Hematopoietic multipotent progenitor cell treated with erythropoietin and hydrocortisone succinate and interleukin-3 and kit ligand, for 4 days (in vitro differentiated cells): ENCODE data around the gene PRR20A.
"Not testable (repeated sequence)": the region's sequence is repeated elsewhere in the genome, so short reads cannot be mapped to it uniquely, and the experiment has no call there.

Experiments used
- DNase-seq: peaks from one replicate; pipeline ENCODE4 v3.0.0-alpha.2; 2015

The PRR20A gene

GRCh38 chr13:57140235-57140968 is at the start of gene PRR20A:
TSS of gene PRR20A (plus strand) at chr13:57140918. CDS start at chr13:57141305, 387 bp downstream.
- not testable (repeated sequence) for DNase-seq

GRCh38 chr13:57114945-57115344 is 25.8 kb upstream of the PRR20A start:
- DNase-seq, result no peak

- no peak for DNase-seq
Observed at GRCh38 chr13:57123681-57124080, 17.0 kb upstream of the PRR20A start.

GRCh38 chr13:57128909-57129308 is 11.8 kb upstream of the PRR20A start:
- DNase-seq, result no peak

GRCh38 chr13:57136093-57136492 is 4.6 kb upstream of the PRR20A start:
- no peak for DNase-seq

- no peak for DNase-seq
Observed at GRCh38 chr13:57137585-57137984, 3.1 kb upstream of the PRR20A start.

- no peak for DNase-seq
Observed at GRCh38 chr13:57138988-57139387, 1.7 kb upstream of the PRR20A start.

- not testable (repeated sequence) for DNase-seq
Observed at GRCh38 chr13:57139781-57140180, 937 bp upstream of the PRR20A start.

- not testable (repeated sequence) for DNase-seq
Observed at GRCh38 chr13:57147188-57147587, 6.5 kb downstream of the PRR20A start, which contains the start of gene PRR20B. TSS of gene PRR20B (plus strand) at chr13:57147488. CDS start at chr13:57147875, 387 bp downstream.

- DNase-seq, result not testable (repeated sequence)
Observed at GRCh38 chr13:57148106-57148505, 7.4 kb downstream of the PRR20A start.

- DNase-seq, result not testable (repeated sequence)
Observed at GRCh38 chr13:57153761-57154160, 13.0 kb downstream of the PRR20A start, which contains the start of gene PRR20C. TSS of gene PRR20C (plus strand) at chr13:57154061. CDS start at chr13:57154448, 387 bp downstream.

- DNase-seq, result not testable (repeated sequence)
Observed at GRCh38 chr13:57160332-57160731, 19.6 kb downstream of the PRR20A start, which contains the start of gene PRR20D. TSS of gene PRR20D (plus strand) at chr13:57160632. CDS start at chr13:57161019, 387 bp downstream.

GRCh38 chr13:57166897-57167296 is 26.2 kb downstream of the PRR20A start, which contains the start of gene PRR20E:
TSS of gene PRR20E (plus strand) at chr13:57167197. CDS start at chr13:57167584, 387 bp downstream.
- not testable (repeated sequence) for DNase-seq

- no peak for DNase-seq
Observed at GRCh38 chr13:57191667-57192066, 50.9 kb downstream of the PRR20A start.
